HUDEP-2 (cell line): ENCODE measurements around the gene PLSCR1.
A peak's percentile ranks its signal among the peaks of the same experiment; 100 is the strongest.
"Not testable (repeated sequence)": the region's sequence is repeated elsewhere in the genome, so short reads cannot be mapped to it uniquely, and the experiment has no call there.

ENCODE experiments used
- DNase-seq, 76 experiments: peaks; one replicate each; lab custom pipeline; 2025; ENCODE audit not compliant: unreplicated experiment in 76 of 76; lab: John Stamatoyannopoulos, UW

Gene PLSCR1

DNA sequence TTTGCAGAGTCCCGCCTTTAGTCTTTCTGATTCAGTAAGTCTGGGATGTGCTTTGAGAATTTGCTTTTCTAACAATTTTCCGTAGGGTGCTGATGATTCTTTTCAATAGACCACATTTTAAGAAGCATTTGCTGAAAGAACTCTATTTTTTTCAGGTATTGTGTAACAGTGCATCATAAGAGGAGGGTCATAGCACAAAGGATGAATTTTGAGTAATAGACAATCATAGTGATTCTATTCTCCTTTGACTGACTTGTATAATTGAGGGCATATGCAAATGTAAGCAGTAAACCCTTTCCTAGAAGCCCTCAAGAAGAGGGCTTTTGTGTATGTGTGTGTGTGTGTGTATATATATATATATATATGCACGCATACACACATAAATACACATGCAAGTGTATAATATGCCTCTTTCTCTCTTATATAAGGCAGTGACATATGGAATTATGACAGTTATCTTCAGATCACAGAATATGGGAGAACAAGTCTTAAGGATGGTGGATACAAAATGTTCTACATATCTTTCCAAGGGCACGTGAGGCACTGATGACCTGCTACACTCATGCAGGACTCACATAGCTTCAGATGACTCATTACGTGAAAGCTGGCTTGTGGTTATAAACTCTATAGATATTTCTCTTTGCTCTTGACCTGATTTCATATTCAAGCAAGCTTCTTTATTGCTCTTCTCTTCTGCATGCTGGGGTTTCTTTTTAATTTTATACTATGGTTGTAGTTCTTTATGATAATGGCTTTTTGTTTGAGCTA is 6.5 kb upstream of the PLSCR1 start:
- DNase-seq = no peak

DNA sequence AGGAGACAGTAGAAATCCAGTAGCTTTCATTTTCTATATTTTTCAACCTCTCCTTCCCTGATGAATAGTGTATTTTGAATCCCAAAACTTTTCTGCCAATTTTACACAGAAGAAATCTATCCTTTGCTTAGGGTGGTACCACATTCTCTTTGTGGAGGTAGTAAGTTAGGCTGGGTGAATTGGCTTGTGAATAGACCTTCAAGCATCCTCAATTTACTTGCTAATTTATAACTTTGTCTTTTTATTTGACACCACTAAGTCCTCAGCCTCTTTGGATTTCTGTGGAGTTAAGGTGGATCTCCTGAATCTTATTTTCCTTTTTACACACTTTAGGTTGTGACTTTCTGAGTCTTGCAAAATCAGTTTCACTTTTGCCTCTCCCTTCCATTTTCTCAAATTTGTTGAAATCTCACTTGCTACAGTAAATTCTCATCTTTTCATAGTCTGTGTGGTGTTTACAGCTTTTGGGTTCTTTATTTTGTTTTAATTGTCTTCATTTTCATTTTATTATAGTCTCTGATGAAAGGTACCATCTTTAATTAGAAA is 5.7 kb upstream of the PLSCR1 start:
- DNase-seq = no peak

DNA sequence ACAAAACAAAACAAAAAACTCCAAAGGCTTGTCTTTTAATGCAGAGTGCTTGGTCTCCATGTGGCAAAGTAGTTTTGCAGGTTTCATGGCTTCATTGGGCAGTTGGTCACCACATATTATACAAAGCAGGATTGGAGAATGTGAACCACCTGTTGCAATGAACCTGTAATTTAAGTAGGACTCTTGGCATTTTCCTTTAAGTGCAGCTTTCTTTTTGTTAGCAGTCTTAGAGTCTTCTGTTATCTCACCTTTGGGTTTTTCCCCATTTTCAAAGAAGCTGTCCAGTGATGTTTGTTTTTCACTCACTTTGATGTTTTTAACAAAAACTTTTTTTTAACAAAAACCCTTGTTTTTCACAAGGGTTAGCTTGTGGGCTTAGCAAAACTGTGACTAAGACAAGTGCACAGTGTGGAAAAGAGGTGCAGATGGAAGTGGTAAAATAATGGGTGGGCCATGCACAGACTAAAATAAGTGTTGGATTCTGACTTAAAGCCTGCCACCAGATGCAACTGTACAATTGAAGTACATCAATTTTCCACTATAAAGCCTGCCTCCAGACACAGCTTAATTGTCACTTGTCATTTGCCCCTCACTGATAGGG is 2.9 kb upstream of the PLSCR1 start:
- DNase-seq = no peak

DNA sequence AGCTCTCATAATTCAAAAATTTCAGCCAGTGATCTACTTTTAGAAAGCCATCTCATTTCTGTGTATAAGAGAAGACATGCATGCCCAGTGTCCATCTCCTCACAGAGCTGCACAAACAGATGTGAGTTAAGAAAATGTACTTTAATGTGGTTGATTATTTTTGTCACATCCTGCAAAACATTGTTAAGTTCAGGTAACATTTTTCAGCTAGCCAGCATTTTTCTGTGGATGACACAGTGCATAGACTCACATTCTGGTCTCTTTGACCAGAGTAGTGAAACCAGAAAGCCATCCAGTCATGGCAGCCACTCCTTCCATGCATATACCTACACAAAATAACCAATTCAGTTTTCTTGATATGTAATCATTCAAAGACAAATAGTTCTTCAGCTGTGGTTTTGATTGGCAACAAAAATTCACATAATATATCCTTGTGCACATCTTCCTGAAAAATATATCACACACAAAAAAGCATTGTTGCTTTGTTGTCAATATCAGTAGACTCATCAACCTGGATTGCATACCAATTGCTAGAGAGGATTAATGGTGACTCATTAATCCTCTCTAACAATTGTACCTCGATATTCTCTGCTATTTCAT is 2.1 kb upstream of the PLSCR1 start:
- DNase-seq = no peak

DNA sequence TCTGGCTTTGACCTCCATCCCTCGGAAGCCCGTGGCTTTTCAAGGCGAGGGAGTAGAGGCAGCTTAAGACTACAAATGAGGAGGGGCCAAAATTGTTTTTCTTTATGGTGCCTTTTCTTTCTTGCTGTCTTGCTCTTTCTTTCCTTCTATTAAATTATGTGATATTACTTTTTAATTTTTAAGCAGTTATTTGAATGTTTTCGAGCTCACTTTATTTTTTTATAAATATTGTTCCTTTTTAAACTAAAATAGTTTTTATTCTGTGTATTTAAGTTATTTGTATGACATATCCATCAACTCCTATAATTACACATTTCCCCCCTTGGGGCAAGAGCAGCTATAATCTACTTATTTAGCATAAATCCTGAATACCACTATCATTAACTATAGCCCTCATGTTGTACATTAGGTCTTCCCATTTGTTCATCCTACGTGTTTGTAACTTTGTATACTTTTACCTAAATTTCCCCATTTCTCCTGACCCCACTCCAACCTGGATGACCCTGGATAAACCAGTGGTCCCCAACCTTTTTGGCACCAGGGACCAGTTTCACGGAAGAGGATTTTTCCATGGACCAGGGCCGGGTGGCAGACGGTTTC is 622 bp upstream of the PLSCR1 start:
- DNase-seq = no peak

DNA sequence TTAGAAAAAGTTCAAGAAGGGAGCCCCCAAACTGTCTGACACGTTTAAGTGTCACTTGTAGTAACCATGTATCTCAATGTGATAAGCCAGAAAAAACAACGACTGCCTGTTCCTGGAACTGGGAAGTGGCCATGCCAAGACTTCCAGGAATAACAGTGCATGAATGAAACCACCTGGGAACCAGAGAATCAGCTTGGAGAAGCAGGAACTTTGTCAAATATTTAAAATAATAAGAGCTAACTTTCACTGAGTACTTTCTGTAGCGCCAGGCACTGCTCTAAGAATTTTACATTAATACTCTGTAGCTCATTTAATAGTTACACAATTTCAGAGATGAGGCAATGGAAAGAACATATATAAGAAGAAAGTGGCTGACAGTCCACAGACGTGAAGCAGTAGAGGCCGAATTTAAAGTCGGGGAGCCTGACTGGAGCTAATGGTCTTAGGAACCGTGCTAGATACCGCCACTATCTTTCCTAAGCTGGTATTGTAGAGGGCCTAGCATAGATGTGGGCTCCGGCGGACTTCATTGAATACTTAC is 876 bp downstream of the PLSCR1 start:
- DNase-seq = peak in 26 of 76 experiments; percentile 2 to 71 (median 22)

DNA sequence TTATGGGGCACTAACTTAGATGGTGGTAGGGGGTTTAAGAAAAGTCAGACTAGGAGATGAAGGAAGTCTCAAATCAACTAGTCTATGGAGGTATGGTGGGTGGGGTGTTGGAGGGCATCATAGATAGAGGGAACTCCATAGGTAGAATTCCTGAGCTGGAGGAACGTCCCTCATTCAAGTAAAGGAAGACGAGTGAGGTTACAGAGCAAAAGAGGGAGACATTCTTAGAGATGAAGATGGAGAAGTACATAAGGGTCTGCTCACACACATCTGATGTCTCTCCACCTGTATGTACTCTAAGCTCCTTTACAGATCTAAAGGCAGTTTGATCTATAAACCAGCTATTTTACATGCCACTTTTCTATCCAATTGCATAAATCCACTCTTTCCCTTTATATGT is 1.4 kb downstream of the PLSCR1 start:
- no peak for DNase-seq

DNA sequence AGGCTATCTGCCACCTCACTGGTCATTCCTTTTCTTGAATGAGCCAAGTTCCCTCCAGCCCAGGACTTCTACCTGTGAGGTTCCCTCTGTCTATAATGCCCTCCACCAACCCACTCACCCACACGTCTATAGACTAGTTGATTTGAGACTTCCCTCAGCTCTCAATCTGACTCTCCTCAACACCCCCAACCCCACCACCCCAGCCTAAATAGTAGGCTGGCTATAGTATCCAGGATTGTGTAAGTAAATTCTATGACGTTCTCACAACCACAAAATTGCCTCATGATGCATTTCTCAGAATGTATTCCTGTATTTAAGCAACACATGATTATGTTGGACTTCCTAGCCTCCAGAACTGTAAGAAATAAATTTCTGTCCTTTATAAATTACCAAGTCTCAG is 2.2 kb downstream of the PLSCR1 start:
- DNase-seq = no peak

DNA sequence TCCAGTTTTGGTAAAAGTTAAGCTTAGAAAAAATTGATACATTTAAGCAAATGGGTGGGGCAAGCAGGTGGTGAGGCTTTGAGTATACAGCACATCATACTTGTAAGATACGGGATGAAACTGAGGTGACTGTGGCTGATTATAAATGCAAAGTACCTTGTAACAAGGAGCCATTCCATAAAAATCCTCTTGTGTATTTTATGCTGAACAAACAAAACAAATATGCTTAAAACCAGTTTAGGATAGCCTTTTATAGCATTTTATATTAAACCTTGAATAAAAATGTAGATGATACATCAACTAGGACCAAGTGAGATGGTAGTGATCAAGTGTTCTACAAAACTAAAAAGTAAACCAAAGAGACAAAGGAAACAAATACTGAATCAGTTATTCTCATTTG is 3.4 kb downstream of the PLSCR1 start:
- DNase-seq = no peak

DNA sequence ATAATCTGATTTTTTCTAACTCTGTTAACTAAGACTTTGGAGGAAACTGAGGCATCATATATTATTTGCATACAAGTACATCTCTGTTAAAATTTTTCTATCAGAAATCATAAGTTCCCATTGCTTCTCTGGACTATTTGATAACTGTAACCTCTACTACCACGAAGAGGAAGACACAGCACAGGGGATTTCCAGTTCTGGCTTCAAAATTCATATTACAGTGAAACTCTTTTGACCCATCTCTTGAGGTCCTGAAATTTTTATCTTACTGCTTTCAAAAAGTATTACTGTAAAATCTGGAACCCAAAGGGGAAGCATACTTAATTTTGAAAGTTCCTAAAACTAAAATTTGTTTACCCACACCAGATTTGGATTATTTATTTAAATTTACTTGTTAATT is 4.2 kb downstream of the PLSCR1 start:
- no peak for DNase-seq

DNA sequence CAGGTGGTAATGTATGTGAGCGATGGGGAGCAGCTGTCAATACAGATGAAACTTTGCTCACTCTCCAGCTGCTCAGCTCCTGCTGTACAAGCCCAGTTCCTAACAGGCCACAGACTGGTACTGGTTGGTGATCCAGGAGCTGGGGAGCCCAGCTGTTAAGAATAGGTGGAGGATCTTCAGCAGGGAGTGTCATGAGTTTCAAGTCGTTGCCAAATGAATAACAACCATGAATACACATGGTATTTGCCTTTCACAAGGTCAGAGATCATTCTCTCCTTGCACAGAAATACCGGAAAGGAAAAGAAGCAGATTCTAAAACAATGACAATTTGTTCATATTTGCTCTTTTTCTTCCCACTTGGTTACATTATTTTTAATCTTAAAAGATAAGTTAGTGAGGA is 5.1 kb downstream of the PLSCR1 start:
- no peak for DNase-seq

DNA sequence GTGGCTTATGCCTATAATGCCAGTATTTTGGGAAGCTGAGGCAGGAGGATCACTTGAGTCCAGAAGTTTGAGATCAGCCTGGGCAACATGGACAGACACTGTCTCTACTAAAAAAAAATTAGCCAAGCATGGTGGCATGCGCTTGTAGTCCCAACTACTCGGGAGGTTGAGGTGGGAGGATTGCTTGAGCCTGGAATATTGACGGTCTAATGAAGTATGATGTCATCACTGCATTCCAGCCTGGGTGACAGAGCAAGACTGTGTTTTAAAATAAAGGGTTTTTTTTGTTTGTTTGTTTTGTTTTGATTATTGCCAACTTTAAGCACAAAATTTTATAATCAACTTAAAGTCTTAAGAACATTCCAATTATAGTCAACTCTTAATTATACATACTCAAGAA is 6.8 kb downstream of the PLSCR1 start:
- no peak for DNase-seq

DNA sequence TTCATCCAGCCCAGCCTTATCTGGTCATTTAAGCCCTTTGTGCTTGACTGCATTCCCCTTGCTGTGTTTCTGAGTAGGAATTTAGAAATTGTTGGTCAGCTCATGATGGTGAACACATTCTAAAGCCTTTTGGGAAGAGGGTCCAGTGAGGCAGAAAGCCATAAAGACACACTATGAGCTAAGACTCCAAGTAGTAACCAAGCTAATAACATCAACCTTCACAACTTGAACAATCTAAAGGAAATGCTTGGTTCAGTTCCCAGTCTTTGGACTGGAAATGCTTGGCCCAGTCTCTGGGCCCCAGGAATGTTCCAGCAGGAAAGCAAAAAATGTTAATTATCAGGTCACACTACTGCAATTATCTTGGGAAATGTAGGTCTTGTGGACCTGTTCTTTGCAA is 7.7 kb downstream of the PLSCR1 start:
- no peak for DNase-seq

DNA sequence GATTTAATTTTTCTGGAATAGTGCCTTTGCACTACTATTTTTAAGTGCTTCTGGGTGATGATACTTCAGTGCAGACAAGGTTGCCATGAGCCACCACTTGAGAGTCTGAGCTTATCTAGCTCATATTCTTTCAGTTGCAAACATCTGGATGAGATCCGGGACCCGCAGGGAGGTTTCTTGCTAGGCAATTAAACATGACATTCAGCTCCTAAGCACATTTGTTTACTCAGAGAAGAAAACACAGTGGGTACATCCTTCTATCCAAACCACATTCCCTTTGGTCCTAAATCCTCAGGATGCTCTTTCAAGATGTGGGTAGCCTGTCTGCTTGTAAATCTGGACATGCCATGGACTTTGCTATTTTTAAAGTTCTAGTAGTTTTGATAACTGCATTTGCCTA is 12.0 kb downstream of the PLSCR1 start:
- no peak for DNase-seq

DNA sequence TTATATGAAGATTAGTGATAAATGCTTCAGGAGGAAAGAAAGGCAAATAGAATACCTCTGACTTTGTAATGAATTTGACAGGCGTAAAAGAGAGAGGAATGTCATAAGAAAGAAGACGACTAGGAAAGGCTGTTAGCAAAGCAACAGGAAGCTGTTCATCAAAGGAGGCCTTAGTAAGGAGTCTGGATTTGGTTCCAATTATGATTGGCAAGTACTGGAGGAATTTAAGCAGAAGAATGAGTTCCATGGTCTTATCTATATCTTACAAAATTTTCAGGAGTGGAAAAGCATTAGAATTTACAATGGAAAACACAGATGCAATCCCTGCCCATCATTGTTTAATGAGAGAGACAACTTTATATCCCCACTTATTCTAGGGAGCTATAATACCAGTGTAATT is 13.8 kb downstream of the PLSCR1 start:
- no peak for DNase-seq

DNA sequence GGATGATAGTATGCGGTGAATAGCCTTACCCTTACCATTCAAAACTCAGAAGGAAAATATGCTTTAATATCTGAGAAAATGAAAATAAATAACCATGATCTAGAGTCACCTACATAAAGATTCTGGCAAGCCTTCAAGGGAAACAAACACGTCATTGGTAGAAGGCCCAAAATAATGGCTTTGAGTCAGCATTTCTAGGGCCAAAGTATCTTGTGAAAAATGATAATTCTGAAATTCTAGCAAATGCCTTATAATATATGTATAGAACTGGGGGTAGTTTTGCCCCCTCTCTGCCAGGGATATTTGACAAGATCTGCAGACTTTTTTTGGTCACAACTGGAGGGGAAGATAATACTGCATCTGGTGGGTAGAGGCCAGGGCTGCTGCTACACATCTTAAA is 15.4 kb downstream of the PLSCR1 start:
- DNase-seq = peak in 14 of 76 experiments; percentile 2 to 63 (median 16)

DNA sequence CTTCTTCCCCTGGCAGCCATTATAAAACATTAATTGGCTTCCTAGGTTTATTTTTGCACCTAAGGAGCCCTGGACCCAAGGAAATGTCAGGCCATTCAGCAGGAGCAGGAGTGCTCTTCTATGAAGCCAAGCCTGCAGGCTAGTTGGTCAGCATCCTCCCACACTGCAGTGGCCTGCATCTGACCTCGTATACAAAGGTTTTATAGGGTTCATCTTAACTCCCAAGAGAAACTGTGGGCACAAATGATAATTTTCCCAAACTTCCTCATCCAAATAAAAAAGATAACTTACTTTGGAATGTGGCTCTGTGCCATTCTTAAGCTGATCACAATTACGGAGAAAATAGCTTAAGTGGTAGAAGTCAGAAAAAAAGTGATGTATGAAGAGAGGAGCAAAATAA is 19.4 kb downstream of the PLSCR1 start:
- no peak for DNase-seq

DNA sequence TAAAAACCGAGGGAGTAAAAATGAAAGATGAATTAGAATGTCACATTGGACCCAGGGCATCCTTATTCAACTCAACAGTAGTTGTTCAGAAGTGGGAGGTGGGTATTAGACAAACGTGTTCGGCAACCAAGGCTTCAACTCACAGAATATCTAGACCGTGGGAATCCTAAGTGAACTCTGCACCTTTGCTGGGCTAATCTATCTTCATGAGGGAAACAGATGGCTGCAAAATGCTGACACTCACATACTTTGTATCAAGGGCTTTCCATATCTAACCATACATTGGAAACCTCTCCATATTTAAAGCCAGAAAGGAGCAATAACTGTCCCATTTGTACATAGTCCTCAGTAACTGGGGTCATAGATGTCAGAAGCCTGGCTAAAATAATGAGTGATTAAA is 20.9 kb downstream of the PLSCR1 start:
- no peak for DNase-seq

DNA sequence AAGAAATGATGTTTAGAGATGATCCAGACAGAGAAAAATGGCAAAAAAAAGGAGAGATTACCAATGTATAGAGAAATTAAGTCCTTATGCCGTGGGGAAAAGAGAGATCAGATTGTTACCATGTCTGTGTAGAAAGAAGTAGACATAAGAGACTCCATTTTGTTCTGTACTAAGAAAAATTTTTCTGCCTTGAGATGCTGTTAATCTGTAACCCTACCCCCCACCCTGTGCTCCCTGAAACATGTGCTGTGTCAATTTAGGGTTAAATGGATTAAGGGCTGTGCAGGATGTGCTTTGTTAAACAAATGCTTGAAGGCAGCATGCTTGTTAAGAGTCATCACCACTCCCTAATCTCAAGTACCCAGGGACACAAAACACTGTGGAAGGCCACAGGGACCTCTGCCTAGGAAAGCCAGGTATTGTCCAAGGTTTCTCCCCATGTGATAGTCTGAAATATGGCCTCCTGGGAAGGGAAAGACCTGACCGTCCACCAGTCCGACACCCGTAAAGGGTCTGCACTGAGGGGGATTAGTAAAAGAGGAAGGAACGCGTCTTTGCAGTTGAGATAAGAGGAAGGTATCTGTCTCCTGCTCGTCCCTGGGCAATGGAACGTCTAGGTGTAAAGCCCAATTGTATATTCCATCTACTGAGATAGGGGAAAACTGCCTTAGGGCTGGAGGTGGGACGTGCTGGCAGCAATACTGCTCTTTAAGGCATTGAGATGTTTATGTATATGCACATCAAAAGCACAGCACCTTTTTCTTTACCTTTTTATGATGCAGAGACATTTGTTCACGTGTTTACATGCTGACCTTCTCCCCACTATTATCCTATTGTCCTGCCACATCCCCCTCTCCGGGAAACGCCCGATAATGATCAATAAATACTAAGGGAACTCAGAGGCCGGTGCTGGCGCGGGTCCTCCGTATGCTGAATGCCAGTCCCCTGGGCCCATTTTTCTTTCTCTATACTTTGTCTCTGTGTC is 21.9 kb downstream of the PLSCR1 start:
- not testable (repeated sequence) for DNase-seq

DNA sequence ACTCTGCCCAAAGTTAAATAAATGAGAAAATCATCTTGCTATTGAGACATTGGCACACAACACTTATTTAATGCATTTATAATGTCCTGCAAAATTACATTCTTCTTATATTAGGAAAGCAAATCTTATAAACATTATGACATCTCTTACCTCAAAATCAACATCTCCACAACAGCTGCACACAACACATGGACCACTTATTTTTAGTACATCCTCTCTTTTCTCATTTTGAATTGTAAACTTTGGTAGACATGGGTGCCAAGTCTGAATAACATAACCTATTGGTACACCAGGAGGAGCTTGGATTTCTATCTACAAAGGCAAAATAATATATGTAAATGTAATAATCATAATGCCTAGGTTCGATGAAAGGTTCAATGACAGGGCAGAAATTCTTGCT is 23.0 kb downstream of the PLSCR1 start:
- no peak for DNase-seq
